Spleen (tissue), 7 donors: ENCODE results near the gene TXNDC15.

Source experiments
- POLR2AphosphoS5 ChIP-seq, 3 donors: sonication (generic); formaldehyde crosslinking; IDR thresholded peaks; one replicate each; pipeline ENCODE4 v1.5.1; 2017; ENCODE audit warnings: antibody characterized with exemption in 3 of 3
- TF ChIP-seq, protein P1 (sequence below), 11 experiments: fragments of 200-600 bp in 7 of 11; fragments of 450-650 bp in 4 of 11; sonication (generic) in 4 of 11; IDR thresholded peaks in 8 of 11; conservative IDR thresholded peaks in 3 of 11; 1 replicate in 7 of 11; 2 replicates in 4 of 11; pipeline versions ENCODE4 v1.4.0 to v1.8.0; 2016 to 2021; ENCODE audit warnings: antibody characterized with exemption in 11 of 11, inconsistent platforms in 4 of 11, mild to moderate bottlenecking in 1 of 11
- donor health status: DM: no; HTN: no; CAD: no; lungs with moderate emphysema.
- donor health status: DM: no; HTN: no; CAD: no.
- donor health status: DM: no; HTN: no; CAD: no.

- TF ChIP-seq, protein P1, sequence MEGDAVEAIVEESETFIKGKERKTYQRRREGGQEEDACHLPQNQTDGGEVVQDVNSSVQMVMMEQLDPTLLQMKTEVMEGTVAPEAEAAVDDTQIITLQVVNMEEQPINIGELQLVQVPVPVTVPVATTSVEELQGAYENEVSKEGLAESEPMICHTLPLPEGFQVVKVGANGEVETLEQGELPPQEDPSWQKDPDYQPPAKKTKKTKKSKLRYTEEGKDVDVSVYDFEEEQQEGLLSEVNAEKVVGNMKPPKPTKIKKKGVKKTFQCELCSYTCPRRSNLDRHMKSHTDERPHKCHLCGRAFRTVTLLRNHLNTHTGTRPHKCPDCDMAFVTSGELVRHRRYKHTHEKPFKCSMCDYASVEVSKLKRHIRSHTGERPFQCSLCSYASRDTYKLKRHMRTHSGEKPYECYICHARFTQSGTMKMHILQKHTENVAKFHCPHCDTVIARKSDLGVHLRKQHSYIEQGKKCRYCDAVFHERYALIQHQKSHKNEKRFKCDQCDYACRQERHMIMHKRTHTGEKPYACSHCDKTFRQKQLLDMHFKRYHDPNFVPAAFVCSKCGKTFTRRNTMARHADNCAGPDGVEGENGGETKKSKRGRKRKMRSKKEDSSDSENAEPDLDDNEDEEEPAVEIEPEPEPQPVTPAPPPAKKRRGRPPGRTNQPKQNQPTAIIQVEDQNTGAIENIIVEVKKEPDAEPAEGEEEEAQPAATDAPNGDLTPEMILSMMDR (IDR thresholded peaks at IDR 0.05 in 8 of 11, conservative IDR thresholded peaks at IDR 0.05 in 3 of 11), result no peak
- TF ChIP-seq POLR2AphosphoS5 (IDR thresholded peaks at IDR 0.05), result no peak
Measured at GRCh38 chr5:134835623-134836022, 38.5 kb upstream of the TXNDC15 start.
